HG03575 (cell line): ENCODE results near the gene ADGRD1.
"Not testable (repeated sequence)": the region's sequence is repeated elsewhere in the genome, so short reads cannot be mapped to it uniquely, and the experiment has no call there.

Experiments used
- ATAC-seq: cut with Tn5 transposase; IDR thresholded peaks from one replicate; pipeline ENCODE4 v1.9.1; 2021; ENCODE audit not compliant: unreplicated experiment, insufficient number of reproducible peaks, low FRiP score; ENCODE audit errors: extremely low read depth

ADGRD1 gene

GRCh38 chr12:131058700-131059099, 105.0 kb downstream of the ADGRD1 start:
- ATAC-seq, result no peak

GRCh38 chr12:131060011-131060703, 106.5 kb downstream of the ADGRD1 start:
- no peak for ATAC-seq

- ATAC-seq, result no peak
Observed at GRCh38 chr12:131061041-131061806, 107.5 kb downstream of the ADGRD1 start.

- no peak for ATAC-seq
Observed at GRCh38 chr12:131063413-131063812, 109.7 kb downstream of the ADGRD1 start.

DNA sequence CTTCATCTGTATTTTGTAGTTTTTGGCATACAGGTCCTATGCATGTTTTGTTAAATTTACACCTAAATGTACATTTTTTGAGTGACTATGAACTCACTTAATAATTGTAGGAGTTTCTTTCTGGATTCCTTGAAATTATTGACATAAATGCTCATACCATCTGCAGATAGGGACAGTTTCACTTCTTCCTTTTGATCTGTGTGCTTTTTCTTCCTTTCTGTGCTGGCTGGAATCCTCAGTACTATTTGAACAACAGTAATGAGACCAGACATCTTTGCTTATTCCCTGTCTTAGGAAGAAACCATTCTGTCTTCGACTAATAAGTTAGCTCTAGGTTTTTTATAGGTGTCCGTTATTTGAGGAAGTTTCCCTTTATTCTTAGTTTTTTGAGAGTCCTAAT, 110.3 kb downstream of the ADGRD1 start:
- ATAC-seq, result no peak

DNA sequence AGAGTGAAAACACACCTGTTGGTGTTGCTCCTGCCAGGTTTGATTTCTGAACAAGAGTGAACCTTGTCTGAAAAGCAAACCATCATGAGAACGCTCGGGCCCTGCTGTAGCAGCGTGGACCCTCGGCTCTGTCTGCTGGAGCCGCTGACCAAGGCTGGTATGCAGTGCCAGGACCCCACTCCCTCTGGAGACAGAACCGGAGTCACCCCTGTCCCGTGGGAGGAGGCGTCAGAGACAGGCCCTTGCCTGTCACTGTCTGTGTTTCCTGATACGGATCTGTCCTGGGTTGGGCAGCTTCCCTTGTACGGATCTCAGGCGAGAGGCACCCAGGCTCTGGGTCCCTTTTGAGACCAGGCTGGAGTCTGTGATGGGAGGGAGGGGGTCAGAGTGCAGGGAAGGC, 111.6 kb downstream of the ADGRD1 start:
- no peak for ATAC-seq

- ATAC-seq, result no peak
Observed at GRCh38 chr12:131065801-131066200, 112.1 kb downstream of the ADGRD1 start.

GRCh38 chr12:131066207-131066885, 112.6 kb downstream of the ADGRD1 start:
- ATAC-seq, result no peak

DNA sequence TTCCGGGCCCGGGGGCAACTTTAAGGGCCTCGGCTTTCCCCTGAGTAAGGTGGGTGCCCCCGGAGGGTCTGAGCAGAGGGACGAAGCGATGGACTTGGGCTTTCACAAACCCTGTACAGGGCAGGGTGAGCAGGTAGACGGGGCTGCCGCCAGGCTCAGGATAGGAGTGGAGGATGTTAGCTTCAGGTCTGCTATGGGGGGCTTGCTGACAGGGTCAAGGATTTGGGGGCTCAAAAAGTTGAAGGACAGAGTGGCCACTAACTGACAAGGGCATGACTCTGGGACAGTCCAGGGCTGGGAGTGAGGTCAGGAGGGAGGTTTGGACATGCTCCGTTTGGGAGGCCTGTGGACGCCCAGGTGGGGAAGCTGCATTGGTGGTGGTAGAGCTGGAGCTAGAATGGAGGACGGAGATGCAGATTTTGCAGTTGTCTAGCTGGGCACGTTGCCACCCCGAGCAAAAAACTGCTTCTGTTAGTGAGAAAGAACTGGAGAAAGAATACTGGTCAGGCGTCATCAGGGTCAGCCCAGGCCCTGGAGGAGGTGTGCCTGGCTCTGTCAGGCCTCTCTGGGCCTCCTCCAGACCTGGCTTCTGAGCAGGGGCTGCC, 113.3 kb downstream of the ADGRD1 start:
- no peak for ATAC-seq

DNA sequence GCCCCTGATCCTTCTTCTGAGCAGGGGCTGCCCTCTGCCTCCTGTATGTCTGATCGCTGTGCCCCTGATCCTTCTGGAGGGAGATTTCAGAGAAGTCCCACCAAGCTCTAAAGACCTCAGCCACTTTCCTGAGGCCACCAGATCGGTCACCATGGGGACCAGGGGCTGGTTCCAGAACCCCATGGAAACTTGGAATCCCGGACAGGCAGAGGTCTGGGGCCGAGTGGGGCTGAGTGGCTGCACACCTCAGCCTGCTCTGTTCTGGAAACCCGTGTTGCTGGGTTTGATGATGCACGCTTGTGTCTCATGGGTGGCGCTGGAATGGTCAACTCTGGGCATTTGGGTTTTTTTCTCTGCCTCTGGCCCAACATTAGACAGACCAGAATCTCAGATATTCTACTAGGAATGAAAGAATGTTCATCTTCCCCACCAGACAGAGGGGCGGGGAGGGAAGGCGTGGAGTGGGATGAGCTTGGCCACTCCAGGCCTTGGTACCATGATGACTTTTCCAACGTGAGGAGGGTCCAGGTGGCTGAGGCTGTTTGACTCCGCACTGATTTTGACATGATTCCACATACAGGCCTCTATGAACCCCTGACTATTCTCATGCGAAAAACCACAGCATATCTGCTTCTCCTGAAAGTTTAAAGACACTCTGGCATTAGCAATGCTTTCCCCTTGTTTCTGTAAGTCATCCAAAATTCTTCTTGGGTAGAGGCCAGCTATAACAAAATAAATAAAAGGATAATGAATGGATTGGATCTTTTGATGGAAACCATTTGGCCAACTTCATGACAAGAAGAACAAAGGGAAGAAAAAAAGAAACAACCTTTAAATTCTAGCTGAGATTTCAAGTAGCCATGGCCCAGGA, 114.5 kb downstream of the ADGRD1 start:
- ATAC-seq, result no peak

GRCh38 chr12:131068926-131069720, 115.4 kb downstream of the ADGRD1 start:
- ATAC-seq, result not testable (repeated sequence)

GRCh38 chr12:131070136-131070535, 116.4 kb downstream of the ADGRD1 start:
- ATAC-seq, result not testable (repeated sequence)

DNA sequence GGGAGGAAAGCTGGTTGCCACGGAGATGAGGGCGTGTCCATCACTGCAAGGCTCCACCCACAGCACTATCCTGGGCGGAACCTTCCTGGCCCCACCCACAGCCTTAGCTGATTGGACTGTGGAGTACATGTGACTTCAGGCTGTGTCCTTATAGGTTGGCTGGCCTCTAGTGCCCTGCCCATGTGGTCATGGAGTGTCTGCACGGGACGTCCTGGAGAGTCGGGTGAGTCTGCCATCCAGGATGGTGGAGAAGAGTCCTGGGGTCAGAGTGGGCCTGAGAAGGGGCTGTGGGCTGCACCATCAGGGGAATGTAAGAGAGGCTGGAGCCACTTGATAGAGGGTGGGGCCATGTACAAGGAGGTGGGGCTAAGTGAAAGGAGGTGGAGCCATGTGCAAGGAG, 117.0 kb downstream of the ADGRD1 start:
- not testable (repeated sequence) for ATAC-seq

GRCh38 chr12:131071234-131071820, 117.6 kb downstream of the ADGRD1 start:
- not testable (repeated sequence) for ATAC-seq

DNA sequence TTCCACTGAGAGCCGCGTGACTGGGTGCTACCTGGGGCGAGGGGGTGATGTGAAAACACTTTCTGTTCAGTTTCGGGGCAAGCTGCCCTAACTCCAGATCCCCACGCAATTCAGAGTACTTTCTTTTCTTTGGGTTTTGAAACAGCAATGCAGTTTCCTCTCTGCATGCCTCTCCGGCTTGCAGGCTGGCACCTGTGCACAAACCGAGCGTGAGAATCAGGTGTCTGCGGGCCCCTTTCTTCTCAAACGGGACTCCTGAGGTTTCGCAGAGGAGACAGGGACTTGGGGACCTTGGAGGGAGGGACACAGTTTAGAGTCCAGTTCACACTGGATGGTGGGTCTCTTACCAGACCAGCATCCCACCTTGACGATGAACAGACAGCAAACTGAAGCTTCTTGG, 118.2 kb downstream of the ADGRD1 start:
- not testable (repeated sequence) for ATAC-seq

DNA sequence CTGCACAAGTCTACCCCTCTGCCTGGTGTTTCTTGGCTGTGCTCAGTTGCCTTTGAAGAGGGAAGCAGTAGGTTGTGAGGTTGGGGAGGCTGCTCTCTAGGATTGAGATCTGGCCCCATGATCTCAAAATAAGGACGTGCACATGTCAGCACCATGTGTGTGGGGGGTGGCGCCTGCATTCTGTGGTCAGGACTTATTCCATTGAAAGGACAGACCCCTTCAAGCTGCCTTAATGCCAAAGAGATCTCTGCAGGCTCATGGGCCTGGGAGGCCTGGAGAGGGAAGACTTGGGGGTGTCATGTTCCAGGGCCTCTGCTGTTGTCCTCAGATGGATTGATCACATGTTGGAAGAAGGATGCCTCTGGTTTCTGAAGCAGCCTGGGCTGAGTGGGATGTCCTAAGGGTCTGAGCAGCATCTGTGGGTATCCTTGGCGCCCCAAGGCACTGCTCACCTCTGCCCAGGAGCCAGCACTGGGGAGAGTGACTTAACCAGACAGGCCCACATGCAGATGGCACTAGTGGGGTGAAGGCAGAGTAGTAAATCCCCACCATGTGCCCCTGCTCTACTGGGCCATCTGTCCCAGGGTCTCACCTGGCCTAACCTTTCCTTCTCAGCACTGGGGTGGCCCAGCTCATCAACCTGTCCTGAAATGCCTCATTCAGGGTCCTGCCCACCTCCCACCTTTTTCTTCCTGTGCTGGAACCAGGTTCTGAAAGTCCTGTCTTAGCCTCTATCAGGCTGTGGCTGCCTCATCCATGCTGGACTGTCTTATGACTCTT, 118.9 kb downstream of the ADGRD1 start:
- no peak for ATAC-seq
